Endothelial cell of umbilical vein (primary cell): ENCODE measurements around the gene LGI1. TPM values are rescaled to one million over a fixed set of nuclear protein-coding genes. Genes with fewer than 3 reads are reported as not detected.

Experiments
- BruUV-seq: library from RNA; stranded (reverse); fragments of 400-500 nt; replicated peaks from 2 replicates; lab custom pipeline; 2021; lab: Mats Ljungman, UMichigan
- CTCF ChIA-PET: fragments of 300-600, 350-600 bp; sonication (Branson Sonifier 250); formaldehyde crosslinking; loops from one replicate; lab custom pipeline; 2021; ENCODE audit warnings: antibody characterized with exemption, inconsistent platforms; lab: Charles Lee
- POLR2A ChIA-PET: fragments of 300-600, 350-600 bp; sonication (Branson Sonifier 250); formaldehyde crosslinking; loops from one replicate; lab custom pipeline; 2021; ENCODE audit warnings: antibody characterized with exemption, inconsistent platforms; lab: Charles Lee
- DNase-seq: peaks from one replicate; pipeline ENCODE4 v3.0.0-alpha.2; 2011; ENCODE audit warnings: low read depth, low spot score
- FAIRE-seq: peaks from 2 replicates; lab custom pipeline; 2011; peaks lifted over from hg19 to GRCh38; lab: Jason Lieb, UNC
- H2AFZ ChIP-seq: 2 replicates; pipeline ENCODE4 v1.6.0; 2012; ENCODE audit warnings: low read depth, low read length, control low read depth, inconsistent platforms
- H3K27ac ChIP-seq: 2 replicates; pipeline ENCODE4 v1.5.1; 2011; ENCODE audit warnings: low read depth, mild to moderate bottlenecking, control low read depth, low read length, moderate library complexity; ENCODE audit not compliant: insufficient read depth
- H3K27me3 ChIP-seq, 2 experiments: 2 replicates each; pipeline versions ENCODE4 v1.6.0 to v1.6.1; 2011; ENCODE audit warnings: low read length in 2 of 2, mixed read lengths in 1 of 2; ENCODE audit not compliant: control insufficient read depth in 2 of 2, insufficient read depth in 2 of 2
- H3K36me3 ChIP-seq, 2 experiments: 2 replicates in 1 of 2; 3 replicates in 1 of 2; pipeline ENCODE4 v1.5.1; 2011; ENCODE audit warnings: low read length in 2 of 2, mild to moderate bottlenecking in 1 of 2, moderate library complexity in 1 of 2; ENCODE audit not compliant: control insufficient read depth in 2 of 2, insufficient read depth in 2 of 2; ENCODE audit errors: extremely low read depth in 1 of 2
- H3K4me1 ChIP-seq: 3 replicates; pipeline ENCODE4 v1.5.1; 2011; ENCODE audit warnings: mild to moderate bottlenecking, low read length; ENCODE audit not compliant: control insufficient read depth, insufficient read depth; ENCODE audit errors: extremely low read depth
- H3K4me2 ChIP-seq: 2 replicates; pipeline ENCODE4 v1.6.1; 2011; ENCODE audit warnings: low read length, control low read depth, mixed read lengths; ENCODE audit not compliant: insufficient read depth
- H3K4me3 ChIP-seq, 3 experiments: fragments of 200-600 bp in 1 of 3; sonication (generic), shearing (Covaris generic) in 1 of 3; replicated peaks in 1 of 3; 2 replicates each; pipeline ENCODE4 v1.5.1; 2011 to 2016; ENCODE audit warnings: control low read depth in 3 of 3, low read length in 3 of 3, mild to moderate bottlenecking in 2 of 3, inconsistent platforms in 1 of 3, low read depth in 1 of 3, moderate library complexity in 1 of 3; ENCODE audit not compliant: insufficient read depth in 1 of 3
- H3K79me2 ChIP-seq: 2 replicates; pipeline ENCODE4 v1.6.0; 2012; ENCODE audit warnings: low read length, inconsistent platforms; ENCODE audit not compliant: control insufficient read depth, insufficient read depth
- H3K9ac ChIP-seq: replicated peaks from 2 replicates; pipeline ENCODE3; 2011; ENCODE audit warnings: low read length, control low read depth; ENCODE audit not compliant: insufficient read depth; ENCODE audit errors: extremely low read depth
- H3K9me1 ChIP-seq: replicated peaks from 3 replicates; pipeline ENCODE4 v1.6.0; 2011; ENCODE audit warnings: mild to moderate bottlenecking, low read length; ENCODE audit not compliant: control insufficient read depth, insufficient read depth; ENCODE audit errors: extremely low read depth
- H3K9me3 ChIP-seq: replicated peaks from 2 replicates; pipeline ENCODE4 v1.5.1; 2012; ENCODE audit warnings: low read length, inconsistent platforms; ENCODE audit not compliant: control insufficient read depth, insufficient read depth
- H4K20me1 ChIP-seq: replicated peaks from 2 replicates; pipeline ENCODE3; 2011; ENCODE audit warnings: mild to moderate bottlenecking, low read length; ENCODE audit not compliant: control insufficient read depth, insufficient read depth; ENCODE audit errors: extremely low read depth
- EZH2 ChIP-seq: IDR thresholded peaks from 2 replicates; pipeline ENCODE4 v1.6.1; 2012; ENCODE audit warnings: borderline replicate concordance, low read depth, mild to moderate bottlenecking, moderate library complexity, low read length, inconsistent platforms; ENCODE audit not compliant: severe bottlenecking
- FOS ChIP-seq: IDR thresholded peaks from 2 replicates; pipeline ENCODE4 v1.6.1; 2011; ENCODE audit warnings: mild to moderate bottlenecking, low read length, moderate library complexity, borderline replicate concordance; ENCODE audit not compliant: insufficient read depth
- GATA2 ChIP-seq: IDR thresholded peaks from 2 replicates; pipeline ENCODE4 v1.7.0; 2011; ENCODE audit warnings: low read depth, mild to moderate bottlenecking, moderate library complexity, mixed read lengths, low read length; ENCODE audit not compliant: insufficient read length, insufficient read depth
- JUN ChIP-seq: IDR thresholded peaks from 2 replicates; pipeline ENCODE4 v1.6.1; 2011; ENCODE audit warnings: borderline replicate concordance, low read depth; ENCODE audit not compliant: insufficient read length, insufficient read depth
- MYC ChIP-seq: IDR thresholded peaks from one replicate; pipeline ENCODE4 v1.6.1; 2011; ENCODE audit warnings: mild to moderate bottlenecking, low read depth, low read length
- POLR2AphosphoS5 ChIP-seq: IDR thresholded peaks from 2 replicates; pipeline ENCODE4 v1.6.1; 2012; ENCODE audit warnings: low read depth, mild to moderate bottlenecking, control low read depth, low read length, moderate library complexity; ENCODE audit not compliant: insufficient read depth
- dilution Hi-C: fragments of 300-500 bp; cut with MboI; formaldehyde crosslinking; loops from one replicate; pipeline ENCODE4 v1.15.0; 2019; ENCODE audit warnings: low sequenced_read_pairs; ENCODE audit not compliant: extremely low pct_ligation_motif_present
- intact Hi-C: fragments of 100-400 bp; cut with micrococcal nuclease; formaldehyde crosslinking; loops from one replicate; pipeline ENCODE4 v1.10.0; 2022
- polyA plus RNA-seq, 4 experiments: library from polyadenylated mRNA; depleted of rRNA in 3 of 4; stranded (reverse) in 3 of 4; unstranded in 1 of 4; fragments of >200 nt; gene quantifications; 2 replicates each; pipeline versions ENCODE4 v1.2.1 to v1.2.3, GENCODE V29; 2011 to 2012; ENCODE audit warnings: missing spikeins in 1 of 4
- total RNA-seq: library from RNA; stranded (reverse); gene quantifications from 2 replicates; pipeline ENCODE4 v1.2.3, GENCODE V29; 2021
- TF ChIP-seq, protein P1 (sequence below): IDR thresholded peaks from 2 replicates; pipeline ENCODE4 v1.6.1; 2011; ENCODE audit not compliant: insufficient read depth, insufficient read length
- TF ChIP-seq, protein P2 (sequence below), 2 donors: IDR thresholded peaks; 1 replicate in 1 of 2; 2 replicates in 1 of 2; pipeline ENCODE4 v1.5.1; 2011; ENCODE audit warnings: low read length in 2 of 2, mild to moderate bottlenecking in 2 of 2, moderate library complexity in 2 of 2, control low read depth in 1 of 2, inconsistent platforms in 1 of 2, low read depth in 1 of 2; ENCODE audit not compliant: insufficient read depth in 1 of 2; ENCODE audit errors: extremely low read depth in 1 of 2

The LGI1 gene
- total and polyA plus RNA-seq, 2 donors (not counting 3 experiments of a cell fraction or from before 2014, with no cell fraction given), result not detected

DNA sequence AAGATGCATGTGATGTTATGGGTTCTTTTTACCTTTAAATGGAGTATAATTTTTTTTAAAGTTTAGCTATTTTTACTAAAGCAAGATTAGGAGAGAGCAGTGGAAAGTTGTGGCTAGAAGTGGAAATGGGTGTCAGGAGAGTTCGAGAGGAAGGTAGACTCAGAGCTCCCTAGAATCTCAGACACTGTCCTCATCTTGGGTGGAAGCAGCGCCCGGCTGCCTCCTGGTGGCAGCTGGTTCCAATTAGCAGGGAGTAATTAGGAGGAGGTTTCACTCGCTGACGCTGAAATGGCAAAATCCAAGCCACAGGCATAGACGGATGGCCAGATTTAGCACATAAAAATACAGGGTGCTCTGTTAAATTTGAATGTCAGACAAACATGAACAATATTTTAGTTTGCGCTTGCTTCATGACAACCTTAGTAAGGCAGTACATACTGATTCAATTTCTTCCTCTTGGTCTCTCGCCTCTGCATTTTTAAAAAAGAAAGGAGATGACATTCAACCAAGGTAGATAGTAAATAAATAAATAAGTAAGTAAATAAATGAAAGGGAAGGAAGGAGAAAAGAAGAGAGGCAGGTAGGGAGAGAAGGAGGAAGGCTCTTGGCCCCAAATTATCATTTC is 58.5 kb downstream of the LGI1 start:
- H3K9me3 ChIP-seq, result no peaks in the 10 kb centered on the region
- CTCF ChIA-PET, result interaction anchor here (0.8 to 4.0 kb wide), 22 partner anchors 9 to 628 kb away, joined by 3 to 70 read pairs (median 4); partner anchors contain the start of gene FRA10AC1
- H3K36me3 ChIP-seq, result no peaks in the 10 kb centered on the region
- dilution Hi-C loops (no loop called here), intact Hi-C loops (loop anchor here (1.0 to 10.0 kb wide), 3 partner anchors 114 to 629 kb away; partner anchors contain the start of gene FRA10AC1)
- TF ChIP-seq, protein P1, sequence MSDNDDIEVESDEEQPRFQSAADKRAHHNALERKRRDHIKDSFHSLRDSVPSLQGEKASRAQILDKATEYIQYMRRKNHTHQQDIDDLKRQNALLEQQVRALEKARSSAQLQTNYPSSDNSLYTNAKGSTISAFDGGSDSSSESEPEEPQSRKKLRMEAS, result no peak
- no peak for TF ChIP-seq POLR2AphosphoS5
- no peak for TF ChIP-seq FOS
- TF ChIP-seq GATA2, result no peak
- TF ChIP-seq EZH2, result no peak
- TF ChIP-seq, protein P2, sequence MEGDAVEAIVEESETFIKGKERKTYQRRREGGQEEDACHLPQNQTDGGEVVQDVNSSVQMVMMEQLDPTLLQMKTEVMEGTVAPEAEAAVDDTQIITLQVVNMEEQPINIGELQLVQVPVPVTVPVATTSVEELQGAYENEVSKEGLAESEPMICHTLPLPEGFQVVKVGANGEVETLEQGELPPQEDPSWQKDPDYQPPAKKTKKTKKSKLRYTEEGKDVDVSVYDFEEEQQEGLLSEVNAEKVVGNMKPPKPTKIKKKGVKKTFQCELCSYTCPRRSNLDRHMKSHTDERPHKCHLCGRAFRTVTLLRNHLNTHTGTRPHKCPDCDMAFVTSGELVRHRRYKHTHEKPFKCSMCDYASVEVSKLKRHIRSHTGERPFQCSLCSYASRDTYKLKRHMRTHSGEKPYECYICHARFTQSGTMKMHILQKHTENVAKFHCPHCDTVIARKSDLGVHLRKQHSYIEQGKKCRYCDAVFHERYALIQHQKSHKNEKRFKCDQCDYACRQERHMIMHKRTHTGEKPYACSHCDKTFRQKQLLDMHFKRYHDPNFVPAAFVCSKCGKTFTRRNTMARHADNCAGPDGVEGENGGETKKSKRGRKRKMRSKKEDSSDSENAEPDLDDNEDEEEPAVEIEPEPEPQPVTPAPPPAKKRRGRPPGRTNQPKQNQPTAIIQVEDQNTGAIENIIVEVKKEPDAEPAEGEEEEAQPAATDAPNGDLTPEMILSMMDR (IDR thresholded peaks at IDR 0.05; ENCODE audit: extremely low read depth in 1 of 2, insufficient read depth in 1 of 2, low read depth in 1 of 2, low read length in 2 of 2), result peak; percentile 51 to 70
- TF ChIP-seq MYC, result no peak
- TF ChIP-seq JUN, result no peak
- no peak overlapping the region for H2AFZ ChIP-seq
- BruUV-seq, result no TSS peak
- no peak overlapping the region for H3K27ac ChIP-seq
- H3K9me1 ChIP-seq, result no peaks in the 10 kb centered on the region
- POLR2A ChIA-PET, result interaction anchor here (1.5 kb wide), 1 partner anchor 114 kb away, joined by 3 read pairs; the partner anchor contains the start of gene FRA10AC1
- H3K27me3 ChIP-seq, result peaks cover 22 to 24% of the 10 kb centered on the region in 2 experiments
- DNase-seq (peak; percentile 44), FAIRE-seq (peak; percentile 46)
- H3K79me2 ChIP-seq, result no peaks in the 10 kb centered on the region
- no peak overlapping the region for H3K9ac ChIP-seq
- H3K4me3 ChIP-seq, result no peak overlapping the region
- no peak overlapping the region for H3K4me2 ChIP-seq
- H3K4me1 ChIP-seq, result no peaks in the 10 kb centered on the region
- H4K20me1 ChIP-seq, result no peaks in the 10 kb centered on the region
